Measurements from ENCODE around the gene ABI1. TPM values are rescaled to one million over a fixed set of nuclear protein-coding genes. Genes with fewer than 3 reads are reported as not detected.

ABI1 gene
- total RNA-seq, 1 experiment from 2014 or later, result 50.8 TPM

DNA sequence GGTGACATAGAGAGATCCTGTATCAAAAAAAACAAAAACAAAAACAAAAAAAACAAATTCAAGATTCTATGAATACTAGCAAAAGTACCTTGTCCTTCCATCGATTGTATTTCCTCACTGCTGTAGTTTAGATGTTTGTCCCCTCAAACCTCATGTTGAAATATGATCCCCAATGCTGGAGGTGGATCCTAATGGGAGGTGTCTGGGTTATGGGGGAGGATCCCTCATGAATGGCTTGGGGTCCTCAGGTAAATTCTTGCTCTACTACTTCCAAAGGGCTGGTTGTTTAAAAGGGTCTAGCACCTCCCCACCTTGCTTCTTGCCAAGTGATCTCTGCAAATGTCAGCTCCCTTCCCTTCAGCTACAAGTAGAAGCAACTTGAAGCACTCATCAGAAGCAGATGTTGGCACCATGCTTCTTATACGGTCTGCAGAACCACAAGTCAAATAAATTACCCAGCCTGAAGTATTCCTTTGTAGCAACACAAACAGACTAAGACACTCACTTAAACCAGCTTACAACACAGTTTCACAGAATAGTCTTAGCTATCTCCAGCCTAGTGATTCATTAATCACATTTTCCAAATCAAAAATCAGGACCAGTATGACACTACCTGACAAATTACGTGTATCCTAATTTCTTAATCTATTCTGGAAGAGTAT lies 20.7 kb downstream of the ABI1 start:
- intact Hi-C loops (cut with micrococcal nuclease; ENCODE audit: unreplicated experiment), result no loop called here
- Histone ChIP-seq H3K4me2 (no peak overlapping the region), H3K4me1 (replicated peaks; ENCODE audit: insufficient read depth) (no peaks in the 10 kb centered on the region), H2AFZ (no peak overlapping the region), H3K36me3 (ENCODE audit: low read depth) (no peaks in the 10 kb centered on the region), H3K27me3 (ENCODE audit: insufficient read depth, low read depth) (no peaks in the 10 kb centered on the region), H3K4me3 (no peak overlapping the region), H3K27ac (no peak overlapping the region), H3K79me2 (ENCODE audit: low read depth) (peaks cover 2% of the 10 kb centered on the region; the same call in 1 of the 2 replicates), H3K9me2 (ENCODE audit: insufficient read depth) (no peaks in the 10 kb centered on the region), H3K9me3 (ENCODE audit: insufficient read depth, low read depth) (no peaks in the 10 kb centered on the region), H4K20me1 (ENCODE audit: insufficient read depth) (no peaks in the 10 kb centered on the region), H3F3A (ENCODE audit: insufficient read depth, low read depth) (no peaks in the 10 kb centered on the region)
- POLR2A ChIA-PET (ENCODE audit: unreplicated experiment), result no interaction called here
- BruUV-seq (replicated peaks), result no TSS peak
- DNase-seq, result no peak
- TF ChIP-seq EZH2 (IDR thresholded peaks at IDR 0.05; ENCODE audit: low read depth), result no peak
- TF ChIP-seq, protein P1, sequence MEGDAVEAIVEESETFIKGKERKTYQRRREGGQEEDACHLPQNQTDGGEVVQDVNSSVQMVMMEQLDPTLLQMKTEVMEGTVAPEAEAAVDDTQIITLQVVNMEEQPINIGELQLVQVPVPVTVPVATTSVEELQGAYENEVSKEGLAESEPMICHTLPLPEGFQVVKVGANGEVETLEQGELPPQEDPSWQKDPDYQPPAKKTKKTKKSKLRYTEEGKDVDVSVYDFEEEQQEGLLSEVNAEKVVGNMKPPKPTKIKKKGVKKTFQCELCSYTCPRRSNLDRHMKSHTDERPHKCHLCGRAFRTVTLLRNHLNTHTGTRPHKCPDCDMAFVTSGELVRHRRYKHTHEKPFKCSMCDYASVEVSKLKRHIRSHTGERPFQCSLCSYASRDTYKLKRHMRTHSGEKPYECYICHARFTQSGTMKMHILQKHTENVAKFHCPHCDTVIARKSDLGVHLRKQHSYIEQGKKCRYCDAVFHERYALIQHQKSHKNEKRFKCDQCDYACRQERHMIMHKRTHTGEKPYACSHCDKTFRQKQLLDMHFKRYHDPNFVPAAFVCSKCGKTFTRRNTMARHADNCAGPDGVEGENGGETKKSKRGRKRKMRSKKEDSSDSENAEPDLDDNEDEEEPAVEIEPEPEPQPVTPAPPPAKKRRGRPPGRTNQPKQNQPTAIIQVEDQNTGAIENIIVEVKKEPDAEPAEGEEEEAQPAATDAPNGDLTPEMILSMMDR (conservative IDR thresholded peaks at IDR 0.05), result no peak
- CTCF ChIA-PET, result no interaction called here

DNA sequence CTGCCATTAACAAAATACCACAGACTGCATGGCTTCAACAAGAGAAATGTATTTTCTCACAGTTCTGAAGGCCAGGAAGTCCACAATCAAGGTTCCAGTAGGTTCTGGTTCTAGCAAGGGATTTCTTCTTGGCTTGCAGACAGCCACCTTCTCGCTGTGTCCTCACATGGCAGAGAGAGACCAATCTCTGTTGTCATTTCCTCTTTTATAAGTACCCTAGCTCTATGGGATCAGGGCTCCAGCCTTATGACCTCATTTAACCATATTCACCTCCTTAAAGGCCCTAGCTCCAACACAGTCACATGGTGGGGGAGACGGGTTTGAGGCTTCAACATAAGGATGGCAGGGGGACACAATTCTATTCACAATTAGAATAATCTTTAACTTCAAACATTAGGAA lies 23.6 kb downstream of the ABI1 start:
- Histone ChIP-seq H3K9me2 (ENCODE audit: insufficient read depth) (no peaks in the 10 kb centered on the region), H3K9me3 (ENCODE audit: insufficient read depth, low read depth) (no peaks in the 10 kb centered on the region), H3K27me3 (ENCODE audit: insufficient read depth, low read depth) (no peaks in the 10 kb centered on the region), H3K36me3 (ENCODE audit: low read depth) (no peaks in the 10 kb centered on the region), H3F3A (ENCODE audit: insufficient read depth, low read depth) (no peaks in the 10 kb centered on the region), H3K4me2 (no peak overlapping the region), H3K4me3 (no peak overlapping the region), H4K20me1 (ENCODE audit: insufficient read depth) (0 out of 2 replicates have a peak, but pooled peaks cover 3% of the 10 kb centered on the region), H3K79me2 (ENCODE audit: low read depth) (peaks cover 4% of the 10 kb centered on the region; the same call in 1 of the 2 replicates), H3K27ac (no peak overlapping the region), H3K4me1 (replicated peaks; ENCODE audit: insufficient read depth) (no peaks in the 10 kb centered on the region), H2AFZ (no peak overlapping the region)
- no peak for DNase-seq
- TF ChIP-seq EZH2 (IDR thresholded peaks at IDR 0.05; ENCODE audit: low read depth), result no peak
- TF ChIP-seq, protein P1 (conservative IDR thresholded peaks at IDR 0.05), result no peak
- ChIA-PET CTCF (no interaction called here), POLR2A (ENCODE audit: unreplicated experiment) (no interaction called here)
- no TSS peak for BruUV-seq (replicated peaks)
- intact Hi-C loops (cut with micrococcal nuclease; ENCODE audit: unreplicated experiment), result no loop called here

DNA sequence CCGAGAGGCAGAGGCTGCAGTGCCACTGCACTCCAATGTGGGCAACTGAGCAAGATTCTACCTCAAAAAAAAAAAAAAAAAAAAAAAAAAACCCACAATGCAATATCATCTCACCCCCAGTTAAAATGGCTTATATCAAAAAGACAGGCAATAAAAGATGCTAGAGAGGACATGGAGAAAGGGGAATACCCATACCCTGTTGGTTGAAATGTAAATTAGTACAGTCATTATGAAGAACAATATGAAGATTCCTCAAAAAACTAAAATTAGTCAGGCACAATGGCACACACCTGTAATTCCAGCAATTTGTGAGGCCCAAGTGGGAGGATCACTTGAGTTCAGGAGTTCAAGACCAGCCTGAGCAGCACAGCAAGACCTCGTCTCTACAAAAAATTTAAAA lies 25.7 kb downstream of the ABI1 start:
- Histone ChIP-seq H3K9me3 (ENCODE audit: insufficient read depth, low read depth) (no peaks in the 10 kb centered on the region), H4K20me1 (ENCODE audit: insufficient read depth) (peaks cover 3% of the 10 kb centered on the region; the same call in 1 of the 2 replicates), H3K27ac (no peak overlapping the region), H3K27me3 (ENCODE audit: insufficient read depth, low read depth) (no peaks in the 10 kb centered on the region), H3K4me2 (no peak overlapping the region), H3F3A (ENCODE audit: insufficient read depth, low read depth) (no peaks in the 10 kb centered on the region), H3K4me3 (no peak overlapping the region), H3K36me3 (ENCODE audit: low read depth) (no peaks in the 10 kb centered on the region), H3K4me1 (replicated peaks; ENCODE audit: insufficient read depth) (no peaks in the 10 kb centered on the region), H2AFZ (no peak overlapping the region), H3K79me2 (ENCODE audit: low read depth) (0 out of 2 replicates have a peak, but pooled peaks cover 4% of the 10 kb centered on the region), H3K9me2 (ENCODE audit: insufficient read depth) (no peaks in the 10 kb centered on the region)
- no TSS peak for BruUV-seq (replicated peaks)
- CTCF ChIA-PET, result no interaction called here
- no peak for TF ChIP-seq EZH2 (IDR thresholded peaks at IDR 0.05; ENCODE audit: low read depth)
- TF ChIP-seq, protein P1 (conservative IDR thresholded peaks at IDR 0.05), result no peak
- intact Hi-C loops (cut with micrococcal nuclease; ENCODE audit: unreplicated experiment), result no loop called here
- POLR2A ChIA-PET (ENCODE audit: unreplicated experiment), result no interaction called here
- no peak for DNase-seq

Data from PC-9 (cell line).